GM18526 (cell line): ENCODE data around the gene CD79A.

ENCODE experiments used
- POLR2A ChIP-seq: IDR thresholded peaks from 3 replicates; pipeline ENCODE4 v1.6.1; 2011; ENCODE audit not compliant: insufficient read length; ENCODE audit errors: extremely low read depth

Gene CD79A

GRCh38 chr19:41890936-41891335, 13.9 kb downstream of the CD79A start:
- no peak for TF ChIP-seq POLR2A

DNA sequence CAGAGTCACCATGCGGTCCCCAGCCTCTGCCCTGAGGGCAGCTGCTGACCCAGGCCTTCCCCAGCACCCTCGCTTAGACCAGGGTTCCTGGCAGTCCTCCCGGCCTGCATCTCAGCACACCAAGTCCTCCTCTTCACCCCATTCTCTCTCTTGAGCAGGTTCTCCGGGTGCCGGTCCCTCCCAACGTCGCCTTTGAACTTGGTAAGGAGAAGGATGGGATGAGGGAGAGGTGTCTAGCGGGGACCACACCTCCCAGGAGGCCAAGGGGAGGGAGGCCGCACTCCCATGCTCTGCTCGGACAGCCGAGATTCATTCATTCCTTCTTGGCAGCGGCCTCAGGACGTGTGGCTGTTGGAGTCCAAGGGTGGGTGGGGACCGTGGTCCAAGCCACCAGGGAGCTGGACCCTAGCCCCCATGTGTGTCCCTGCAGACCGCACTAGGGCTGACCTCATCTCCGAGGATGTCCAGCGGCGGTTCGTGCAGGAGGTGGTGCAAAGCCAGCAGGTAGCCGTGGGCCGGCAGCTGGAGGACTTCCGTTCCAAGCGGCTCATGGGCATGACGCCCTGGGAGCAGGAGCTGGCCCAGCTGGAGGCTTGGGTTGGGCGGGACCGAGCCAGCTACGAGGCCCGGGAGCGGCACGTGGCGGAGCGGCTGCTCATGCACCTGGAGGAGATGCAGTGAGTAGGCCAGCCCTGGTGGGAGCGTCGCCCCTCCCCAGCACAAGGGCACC, 15.3 kb downstream of the CD79A start:
- TF ChIP-seq POLR2A: no peak

DNA sequence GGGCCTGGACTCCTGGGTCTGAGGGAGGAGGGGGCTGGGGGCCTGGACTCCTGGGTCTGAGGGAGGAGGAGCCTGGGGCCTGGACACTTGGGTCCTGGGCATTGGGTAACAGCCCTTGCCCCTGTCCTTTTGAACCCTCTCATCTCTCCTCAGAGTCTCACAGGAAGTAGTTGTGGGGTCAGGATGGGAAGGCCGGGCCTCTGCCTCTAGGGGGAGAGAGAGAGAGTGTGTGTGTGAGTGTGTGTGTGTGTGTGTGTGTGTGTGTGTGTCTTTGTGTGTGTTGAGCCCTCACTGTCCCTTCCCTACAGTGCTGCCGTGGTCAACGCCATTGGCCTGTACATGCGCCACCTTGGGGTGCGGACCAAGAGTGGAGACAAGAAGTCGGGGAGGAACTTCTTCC, 16.8 kb downstream of the CD79A start:
- TF ChIP-seq POLR2A: no peak

GRCh38 chr19:41894350-41894749, 17.3 kb downstream of the CD79A start:
- TF ChIP-seq POLR2A: no peak

DNA sequence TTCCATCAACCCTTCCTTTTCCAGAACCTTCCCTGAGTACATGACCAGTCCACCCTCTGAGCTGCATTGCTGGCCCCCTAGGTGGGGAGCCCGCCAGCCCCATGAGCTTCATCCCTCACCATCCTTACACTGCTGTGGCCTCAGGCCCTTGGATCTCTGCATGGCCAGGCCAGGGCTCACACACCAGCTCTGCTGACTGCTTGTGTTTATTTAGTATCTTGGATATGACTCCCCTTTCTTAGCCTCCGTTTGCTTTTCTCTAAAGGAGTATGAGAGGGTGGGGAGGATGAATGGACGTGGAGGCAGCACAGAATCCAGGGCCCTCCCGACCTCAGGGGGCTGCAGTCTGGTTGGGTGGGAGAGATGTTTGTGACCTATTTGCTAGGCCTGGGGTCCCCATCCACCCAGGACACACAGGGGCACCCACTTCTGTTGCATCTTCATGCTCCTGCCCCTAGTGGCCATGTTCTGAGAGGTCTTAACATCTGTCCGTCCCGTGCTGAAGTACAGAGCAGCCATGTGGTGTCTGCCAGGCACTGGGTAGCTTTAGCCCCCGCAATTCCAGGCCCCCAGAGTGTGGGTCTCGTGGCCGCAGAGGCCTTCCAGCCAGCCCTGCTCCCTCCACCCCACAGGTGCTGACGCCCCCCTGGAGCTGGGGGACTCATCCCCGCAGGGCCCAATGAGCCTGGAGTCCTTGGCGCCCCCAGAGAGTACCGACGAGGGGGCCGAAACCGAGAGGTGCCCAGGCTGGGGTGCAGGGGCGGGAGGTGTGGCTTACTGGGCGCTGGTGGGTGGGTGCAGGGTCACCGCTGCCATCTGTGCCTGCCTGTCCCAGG, 18.9 kb downstream of the CD79A start:
- TF ChIP-seq POLR2A: no peak

DNA sequence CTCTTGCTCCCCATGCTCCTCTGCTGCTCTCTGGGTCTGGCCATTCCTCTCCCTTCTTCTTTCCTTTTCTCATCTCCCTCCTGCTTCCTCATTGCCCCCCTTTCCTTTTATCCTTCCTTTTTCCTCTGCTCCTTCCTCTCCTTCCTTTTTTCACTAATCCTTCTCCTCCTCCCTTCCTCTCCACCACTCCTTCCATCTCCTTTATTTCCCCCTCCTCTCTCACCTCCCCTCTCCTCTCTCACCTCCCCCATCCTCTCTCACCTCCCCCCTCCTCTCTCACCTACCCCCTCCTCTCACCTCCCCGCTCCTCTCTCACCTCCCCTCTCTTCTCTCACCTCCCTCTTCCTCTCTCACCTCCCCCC, 19.5 kb downstream of the CD79A start:
- TF ChIP-seq POLR2A: no peak

DNA sequence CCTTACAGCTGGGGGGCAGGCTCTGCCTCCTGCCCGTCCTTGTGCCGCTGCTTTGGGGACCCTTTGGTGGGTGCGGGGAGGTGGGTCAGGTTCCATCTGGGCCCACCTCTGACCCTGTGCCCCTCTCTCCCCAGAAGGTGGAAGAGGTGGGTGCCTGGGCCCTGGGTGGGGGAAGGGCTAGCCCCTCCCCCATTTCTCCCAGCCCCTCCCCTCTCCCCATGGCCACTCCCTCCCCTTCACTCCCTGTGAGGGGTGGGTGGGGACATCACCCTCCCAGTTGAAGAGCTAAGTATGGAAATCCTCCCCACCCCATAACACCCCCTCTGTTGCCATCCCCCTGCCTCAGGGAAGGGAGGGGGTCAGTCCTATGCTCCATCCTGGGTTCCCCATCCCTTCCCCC, 20.1 kb downstream of the CD79A start:
- TF ChIP-seq POLR2A: no peak

DNA sequence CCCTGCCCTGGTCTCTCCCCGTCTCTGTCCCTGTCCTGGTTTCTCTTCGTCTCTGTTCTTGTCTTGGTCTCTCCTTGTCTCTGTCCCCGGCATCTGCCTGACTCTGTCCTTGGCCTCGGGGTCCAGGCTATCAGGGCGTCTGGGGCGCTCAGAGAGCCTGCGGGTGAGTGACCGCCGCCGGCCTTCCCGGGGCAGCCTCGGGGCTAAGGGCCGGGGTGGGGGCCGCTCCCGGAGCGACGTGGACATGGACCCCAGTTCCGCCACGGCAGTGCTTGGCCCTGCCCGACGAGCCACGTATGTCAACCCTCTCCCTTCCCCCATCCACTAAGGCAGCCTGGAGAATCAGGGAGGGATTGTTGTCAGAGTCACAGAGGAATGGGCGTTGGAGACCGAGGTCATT, 20.7 kb downstream of the CD79A start:
- TF ChIP-seq POLR2A: no peak

DNA sequence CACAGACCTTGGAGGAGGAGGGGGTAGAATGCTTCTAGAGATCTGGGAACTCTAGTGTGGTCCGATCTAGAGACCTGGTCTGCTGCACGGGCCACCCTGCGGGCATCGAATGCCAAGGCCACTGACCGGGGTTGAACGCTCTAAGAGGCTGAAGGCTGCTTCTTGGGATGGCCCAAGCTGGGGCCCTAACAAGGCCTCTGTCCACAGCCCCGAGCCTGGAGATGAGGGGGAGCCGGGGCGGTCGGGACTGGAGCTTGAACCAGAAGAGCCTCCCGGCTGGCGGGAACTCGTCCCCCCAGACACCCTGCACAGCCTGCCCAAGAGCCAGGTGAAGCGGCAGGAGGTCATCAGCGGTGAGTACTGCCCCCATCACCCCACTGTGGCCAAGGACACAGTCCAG, 21.2 kb downstream of the CD79A start:
- no peak for TF ChIP-seq POLR2A

DNA sequence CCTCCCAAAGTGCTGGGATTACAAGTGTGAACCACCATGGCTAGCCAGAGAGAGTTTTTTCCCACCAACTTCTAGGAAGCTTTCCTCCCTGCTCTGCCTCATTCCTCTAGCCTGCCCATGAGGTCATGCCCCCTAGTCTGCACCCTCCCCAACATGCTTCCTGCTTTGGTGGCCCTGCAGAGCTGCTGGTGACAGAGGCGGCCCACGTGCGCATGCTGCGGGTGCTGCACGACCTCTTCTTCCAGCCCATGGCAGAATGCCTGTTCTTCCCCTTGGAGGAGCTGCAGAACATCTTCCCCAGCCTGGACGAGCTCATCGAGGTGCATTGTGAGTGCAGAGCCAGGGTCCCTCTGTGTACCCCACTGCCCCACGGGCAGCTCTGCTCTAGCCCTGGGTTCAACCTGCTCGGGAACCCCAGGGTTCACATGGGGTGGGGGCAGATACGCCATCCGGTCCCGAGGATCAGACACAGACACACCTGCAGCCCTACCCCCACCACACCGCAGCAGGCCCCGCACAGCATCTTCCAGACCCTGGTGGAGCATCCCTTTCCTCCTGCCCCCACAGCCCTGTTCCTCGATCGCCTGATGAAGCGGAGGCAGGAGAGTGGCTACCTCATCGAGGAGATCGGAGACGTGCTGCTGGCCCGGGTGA, 24.8 kb downstream of the CD79A start:
- no peak for TF ChIP-seq POLR2A

DNA sequence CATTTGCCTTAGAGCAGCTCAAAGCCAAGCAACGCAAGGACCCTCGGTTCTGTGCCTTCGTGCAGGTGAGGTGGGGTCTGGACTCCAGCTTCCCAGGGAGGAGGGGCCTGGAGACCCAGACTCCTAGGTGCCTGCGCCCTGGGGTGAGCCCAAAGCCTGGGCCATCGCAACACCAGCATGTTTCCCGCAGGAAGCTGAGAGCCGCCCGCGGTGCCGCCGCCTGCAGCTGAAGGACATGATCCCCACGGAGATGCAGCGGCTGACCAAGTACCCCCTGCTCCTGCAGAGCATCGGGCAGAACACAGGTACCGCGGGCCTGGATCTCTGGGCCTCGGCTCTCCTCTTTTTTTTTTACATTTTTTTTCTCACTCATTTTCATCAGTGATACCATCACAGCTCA, 25.5 kb downstream of the CD79A start:
- no peak for TF ChIP-seq POLR2A

DNA sequence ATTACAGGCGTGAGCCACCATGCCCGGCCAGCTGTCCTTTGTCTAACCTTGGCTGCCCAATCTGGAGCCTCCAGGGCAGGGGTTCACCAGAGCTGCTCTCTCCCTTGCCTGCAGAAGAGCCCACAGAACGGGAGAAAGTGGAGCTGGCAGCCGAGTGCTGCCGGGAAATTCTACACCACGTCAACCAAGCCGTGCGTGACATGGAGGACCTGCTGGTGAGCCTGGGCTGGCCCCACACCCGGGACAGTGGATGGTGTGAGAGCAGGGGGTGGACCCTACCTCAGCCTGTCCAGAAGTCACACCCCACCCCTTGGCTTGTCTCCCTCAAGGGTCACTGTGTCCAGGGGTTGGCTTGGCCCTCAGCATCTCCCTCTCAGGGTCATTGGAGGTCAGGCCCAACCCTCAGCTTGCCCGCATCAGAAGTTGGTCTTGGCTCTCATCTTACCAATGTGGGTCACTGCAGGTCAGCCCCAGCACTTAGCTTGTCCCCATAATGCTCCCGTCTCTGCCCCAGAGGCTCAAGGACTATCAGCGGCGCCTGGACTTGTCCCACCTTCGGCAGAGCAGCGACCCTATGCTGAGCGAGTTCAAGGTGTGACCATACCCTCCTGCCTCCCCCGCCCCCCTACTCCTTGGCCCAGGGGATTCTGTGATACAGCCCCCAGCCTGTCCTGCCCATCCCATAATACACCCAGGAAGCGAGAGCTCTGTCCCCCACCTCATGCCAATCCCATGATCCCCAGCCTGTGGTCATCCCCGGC, 26.3 kb downstream of the CD79A start:
- TF ChIP-seq POLR2A: no peak

DNA sequence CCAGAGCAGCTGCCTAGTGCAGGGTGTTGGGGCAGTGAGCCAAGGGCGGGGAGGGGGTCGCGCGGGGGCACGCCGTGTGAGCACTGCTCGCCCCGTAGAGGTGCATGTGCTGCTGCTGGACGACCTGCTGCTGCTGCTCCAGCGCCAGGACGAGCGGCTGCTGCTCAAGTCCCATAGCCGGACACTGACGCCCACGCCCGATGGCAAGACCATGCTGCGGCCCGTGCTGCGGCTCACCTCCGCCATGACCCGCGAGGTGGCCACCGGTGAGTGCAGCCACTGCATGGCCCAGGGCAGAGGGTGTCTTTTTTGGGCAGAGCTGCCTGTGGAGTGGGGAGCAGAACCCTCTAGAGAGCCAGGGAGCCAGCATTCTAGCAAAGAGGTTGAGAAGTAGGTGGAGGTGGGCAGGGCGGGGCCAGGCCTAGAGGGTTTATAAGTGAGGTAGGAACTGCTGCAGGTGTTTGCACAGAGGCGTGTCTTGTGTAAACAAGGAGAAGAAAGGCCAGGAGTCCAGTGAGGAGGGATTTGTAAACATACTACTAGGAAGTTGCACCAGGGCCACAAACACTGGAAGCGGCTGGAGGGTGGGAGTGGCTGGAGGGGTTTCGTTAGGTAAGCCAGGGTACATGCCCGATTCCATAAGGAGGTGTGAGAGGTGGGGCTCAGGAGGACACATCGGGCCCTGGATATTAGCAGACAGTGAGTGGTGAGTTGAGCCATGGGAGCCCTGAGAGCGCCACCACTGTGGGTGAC, 27.2 kb downstream of the CD79A start:
- no peak for TF ChIP-seq POLR2A

GRCh38 chr19:41905273-41906002, 28.4 kb downstream of the CD79A start:
- no peak for TF ChIP-seq POLR2A

- TF ChIP-seq POLR2A: no peak
These were observed 29.2 kb downstream of the CD79A start for GRCh38 chr19:41906271-41906670.
